Endothelial cell of umbilical vein (primary cell): ENCODE measurements around the gene CCP110. TPM values are rescaled to one million over a fixed set of nuclear protein-coding genes. Genes with fewer than 3 reads are reported as not detected.

Source experiments
- BruUV-seq: library from RNA; stranded (reverse); fragments of 400-500 nt; replicated peaks from 2 replicates; lab custom pipeline; 2021; lab: Mats Ljungman, UMichigan
- CTCF ChIA-PET: fragments of 300-600, 350-600 bp; sonication (Branson Sonifier 250); formaldehyde crosslinking; loops from one replicate; lab custom pipeline; 2021; ENCODE audit warnings: antibody characterized with exemption, inconsistent platforms; lab: Charles Lee
- POLR2A ChIA-PET: fragments of 300-600, 350-600 bp; sonication (Branson Sonifier 250); formaldehyde crosslinking; loops from one replicate; lab custom pipeline; 2021; ENCODE audit warnings: antibody characterized with exemption, inconsistent platforms; lab: Charles Lee
- DNase-seq: peaks from one replicate; pipeline ENCODE4 v3.0.0-alpha.2; 2011; ENCODE audit warnings: low read depth, low spot score
- FAIRE-seq: peaks from 2 replicates; lab custom pipeline; 2011; peaks lifted over from hg19 to GRCh38; lab: Jason Lieb, UNC
- H2AFZ ChIP-seq: 2 replicates; pipeline ENCODE4 v1.6.0; 2012; ENCODE audit warnings: low read depth, low read length, control low read depth, inconsistent platforms
- H3K27ac ChIP-seq: 2 replicates; pipeline ENCODE4 v1.5.1; 2011; ENCODE audit warnings: low read depth, mild to moderate bottlenecking, control low read depth, low read length, moderate library complexity; ENCODE audit not compliant: insufficient read depth
- H3K27me3 ChIP-seq, 2 experiments: 2 replicates each; pipeline versions ENCODE4 v1.6.0 to v1.6.1; 2011; ENCODE audit warnings: low read length in 2 of 2, mixed read lengths in 1 of 2; ENCODE audit not compliant: control insufficient read depth in 2 of 2, insufficient read depth in 2 of 2
- H3K36me3 ChIP-seq, 2 experiments: 2 replicates in 1 of 2; 3 replicates in 1 of 2; pipeline ENCODE4 v1.5.1; 2011; ENCODE audit warnings: low read length in 2 of 2, mild to moderate bottlenecking in 1 of 2, moderate library complexity in 1 of 2; ENCODE audit not compliant: control insufficient read depth in 2 of 2, insufficient read depth in 2 of 2; ENCODE audit errors: extremely low read depth in 1 of 2
- H3K4me1 ChIP-seq: 3 replicates; pipeline ENCODE4 v1.5.1; 2011; ENCODE audit warnings: mild to moderate bottlenecking, low read length; ENCODE audit not compliant: control insufficient read depth, insufficient read depth; ENCODE audit errors: extremely low read depth
- H3K4me2 ChIP-seq: 2 replicates; pipeline ENCODE4 v1.6.1; 2011; ENCODE audit warnings: low read length, control low read depth, mixed read lengths; ENCODE audit not compliant: insufficient read depth
- H3K4me3 ChIP-seq, 3 experiments: fragments of 200-600 bp in 1 of 3; sonication (generic), shearing (Covaris generic) in 1 of 3; replicated peaks in 1 of 3; 2 replicates each; pipeline ENCODE4 v1.5.1; 2011 to 2016; ENCODE audit warnings: control low read depth in 3 of 3, low read length in 3 of 3, mild to moderate bottlenecking in 2 of 3, inconsistent platforms in 1 of 3, low read depth in 1 of 3, moderate library complexity in 1 of 3; ENCODE audit not compliant: insufficient read depth in 1 of 3
- H3K79me2 ChIP-seq: 2 replicates; pipeline ENCODE4 v1.6.0; 2012; ENCODE audit warnings: low read length, inconsistent platforms; ENCODE audit not compliant: control insufficient read depth, insufficient read depth
- H3K9ac ChIP-seq: replicated peaks from 2 replicates; pipeline ENCODE3; 2011; ENCODE audit warnings: low read length, control low read depth; ENCODE audit not compliant: insufficient read depth; ENCODE audit errors: extremely low read depth
- H3K9me1 ChIP-seq: replicated peaks from 3 replicates; pipeline ENCODE4 v1.6.0; 2011; ENCODE audit warnings: mild to moderate bottlenecking, low read length; ENCODE audit not compliant: control insufficient read depth, insufficient read depth; ENCODE audit errors: extremely low read depth
- H3K9me3 ChIP-seq: replicated peaks from 2 replicates; pipeline ENCODE4 v1.5.1; 2012; ENCODE audit warnings: low read length, inconsistent platforms; ENCODE audit not compliant: control insufficient read depth, insufficient read depth
- H4K20me1 ChIP-seq: replicated peaks from 2 replicates; pipeline ENCODE3; 2011; ENCODE audit warnings: mild to moderate bottlenecking, low read length; ENCODE audit not compliant: control insufficient read depth, insufficient read depth; ENCODE audit errors: extremely low read depth
- EZH2 ChIP-seq: IDR thresholded peaks from 2 replicates; pipeline ENCODE4 v1.6.1; 2012; ENCODE audit warnings: borderline replicate concordance, low read depth, mild to moderate bottlenecking, moderate library complexity, low read length, inconsistent platforms; ENCODE audit not compliant: severe bottlenecking
- FOS ChIP-seq: IDR thresholded peaks from 2 replicates; pipeline ENCODE4 v1.6.1; 2011; ENCODE audit warnings: mild to moderate bottlenecking, low read length, moderate library complexity, borderline replicate concordance; ENCODE audit not compliant: insufficient read depth
- GATA2 ChIP-seq: IDR thresholded peaks from 2 replicates; pipeline ENCODE4 v1.7.0; 2011; ENCODE audit warnings: low read depth, mild to moderate bottlenecking, moderate library complexity, mixed read lengths, low read length; ENCODE audit not compliant: insufficient read length, insufficient read depth
- JUN ChIP-seq: IDR thresholded peaks from 2 replicates; pipeline ENCODE4 v1.6.1; 2011; ENCODE audit warnings: borderline replicate concordance, low read depth; ENCODE audit not compliant: insufficient read length, insufficient read depth
- MAX ChIP-seq: IDR thresholded peaks from 2 replicates; pipeline ENCODE4 v1.6.1; 2011; ENCODE audit not compliant: insufficient read depth, insufficient read length
- POLR2A ChIP-seq: IDR thresholded peaks from 2 replicates; pipeline ENCODE4 v1.6.1; 2012; ENCODE audit warnings: low read depth, mild to moderate bottlenecking, control low read depth, low read length
- POLR2AphosphoS5 ChIP-seq: IDR thresholded peaks from 2 replicates; pipeline ENCODE4 v1.6.1; 2012; ENCODE audit warnings: low read depth, mild to moderate bottlenecking, control low read depth, low read length, moderate library complexity; ENCODE audit not compliant: insufficient read depth
- dilution Hi-C: fragments of 300-500 bp; cut with MboI; formaldehyde crosslinking; loops from one replicate; pipeline ENCODE4 v1.15.0; 2019; ENCODE audit warnings: low sequenced_read_pairs; ENCODE audit not compliant: extremely low pct_ligation_motif_present
- intact Hi-C: fragments of 100-400 bp; cut with micrococcal nuclease; formaldehyde crosslinking; loops from one replicate; pipeline ENCODE4 v1.10.0; 2022
- polyA plus RNA-seq, 4 experiments: library from polyadenylated mRNA; depleted of rRNA in 3 of 4; stranded (reverse) in 3 of 4; unstranded in 1 of 4; fragments of >200 nt; gene quantifications; 2 replicates each; pipeline versions ENCODE4 v1.2.1 to v1.2.3, GENCODE V29; 2011 to 2012; ENCODE audit warnings: missing spikeins in 1 of 4
- total RNA-seq: library from RNA; stranded (reverse); gene quantifications from 2 replicates; pipeline ENCODE4 v1.2.3, GENCODE V29; 2021

Gene CCP110
- total and polyA plus RNA-seq, 2 donors (not counting 3 experiments of a cell fraction or from before 2014, with no cell fraction given): 3.7 to 16.5 TPM

GRCh38 chr16:19505600-19506303 lies 18.0 kb upstream of the CCP110 start:
- ChIA-PET CTCF (interaction anchor here (0.7 to 2.8 kb wide), 8 partner anchors 8 to 522 kb away, joined by 3 to 9 read pairs (median 6); partner anchors contain the start of genes GDE1, TMC7 and VPS35L), POLR2A (no interaction called here)
- Histone ChIP-seq H3K36me3 (peaks cover 4 to 12% of the 10 kb centered on the region in 2 experiments), H3K27me3 (no peaks in the 10 kb centered on the region), H3K9me1 (no peaks in the 10 kb centered on the region), H4K20me1 (no peaks in the 10 kb centered on the region), H3K4me1 (peaks cover 7% of the 10 kb centered on the region), H3K9me3 (no peaks in the 10 kb centered on the region), H3K9ac (no peak overlapping the region), H2AFZ (no peak overlapping the region), H3K27ac (no peak overlapping the region), H3K4me3 (no peak overlapping the region), H3K4me2 (no peak overlapping the region), H3K79me2 (no peaks in the 10 kb centered on the region)
- no peak for FAIRE-seq
- no TSS peak for BruUV-seq
- peak; percentile 89 for DNase-seq
- TF ChIP-seq EZH2 (no peak), JUN (peak; percentile 12)
- intact Hi-C loops (no loop called here), dilution Hi-C loops (no loop called here)

GRCh38 chr16:19506965-19507364 lies 16.8 kb upstream of the CCP110 start:
- Histone ChIP-seq H3K4me1 (peaks cover 7% of the 10 kb centered on the region), H2AFZ (no peak overlapping the region), H3K9ac (no peak overlapping the region), H3K4me3 (no peak overlapping the region), H3K4me2 (no peak overlapping the region), H3K79me2 (no peaks in the 10 kb centered on the region), H3K27me3 (no peaks in the 10 kb centered on the region), H3K36me3 (peaks cover 4 to 11% of the 10 kb centered on the region in 2 experiments), H4K20me1 (no peaks in the 10 kb centered on the region), H3K9me3 (no peaks in the 10 kb centered on the region), H3K9me1 (no peaks in the 10 kb centered on the region), H3K27ac (no peak overlapping the region)
- CTCF ChIA-PET: interaction anchor here (1.0 to 2.8 kb wide), 2 partner anchors 15 to 524 kb away, joined by 3 to 9 read pairs; partner anchors contain the start of genes GDE1 and TMC7
- BruUV-seq: no TSS peak
- dilution Hi-C loops: no loop called here
- DNase-seq: no peak
- intact Hi-C loops: no loop called here
- no peak for FAIRE-seq
- no peak for TF ChIP-seq GATA2
- no peak for TF ChIP-seq JUN
- TF ChIP-seq POLR2A: no peak
- no peak for TF ChIP-seq MAX
- TF ChIP-seq FOS: no peak
- no peak for TF ChIP-seq POLR2AphosphoS5
- POLR2A ChIA-PET: no interaction called here
